HG03558 (cell line): ENCODE measurements around the gene LIN9.
A peak's percentile ranks its signal among the peaks of the same experiment; 100 is the strongest.

Experiments used
- ATAC-seq: cut with Tn5 transposase; IDR thresholded peaks from one replicate; pipeline ENCODE4 v1.9.1; 2021; ENCODE audit warnings: moderate number of reproducible peaks; ENCODE audit not compliant: unreplicated experiment; ENCODE audit errors: extremely low read depth

Gene LIN9

DNA sequence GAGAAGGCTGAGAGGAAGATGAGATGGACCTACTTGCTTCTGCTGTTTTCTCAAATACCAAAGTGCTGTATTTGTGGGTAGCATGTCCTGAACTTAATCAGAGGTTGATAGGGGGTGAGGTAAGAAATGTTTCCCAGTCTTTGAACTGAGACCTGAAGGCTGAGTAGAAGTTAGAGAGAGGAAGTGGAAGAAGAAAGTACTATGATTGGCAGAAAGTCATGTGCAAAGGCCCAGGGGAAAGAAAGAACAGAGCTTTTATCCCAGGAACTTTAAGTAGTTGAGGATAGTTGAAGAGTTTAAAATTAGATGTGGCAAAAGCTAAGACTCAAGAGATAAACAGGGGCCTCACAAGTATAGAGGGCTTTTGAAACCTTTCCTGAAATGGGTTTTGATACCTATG, 15.5 kb upstream of the LIN9 start:
- ATAC-seq: no peak

DNA sequence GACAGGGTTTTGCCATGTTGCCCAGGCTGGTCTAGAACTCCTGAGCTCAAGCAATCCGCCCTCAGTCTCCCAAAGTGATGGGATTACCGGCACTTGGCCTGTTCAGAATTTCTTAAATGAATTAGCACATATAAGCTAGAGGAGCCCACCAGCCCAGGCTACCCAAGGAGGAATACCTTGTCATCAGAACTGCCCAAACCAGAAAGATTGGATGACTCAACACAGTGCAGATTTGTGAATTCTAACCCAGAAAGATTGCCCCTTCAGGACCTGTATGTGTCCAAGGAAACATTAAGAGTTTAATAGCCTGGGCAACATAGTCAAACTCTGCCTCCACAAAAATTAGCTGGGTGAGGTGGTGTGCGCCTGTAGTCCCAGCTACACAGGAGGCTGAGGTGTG, 14.0 kb upstream of the LIN9 start:
- no peak for ATAC-seq

- ATAC-seq: no peak
These were observed 12.0 kb upstream of the LIN9 start for GRCh38 chr1:226320930-226321329.

DNA sequence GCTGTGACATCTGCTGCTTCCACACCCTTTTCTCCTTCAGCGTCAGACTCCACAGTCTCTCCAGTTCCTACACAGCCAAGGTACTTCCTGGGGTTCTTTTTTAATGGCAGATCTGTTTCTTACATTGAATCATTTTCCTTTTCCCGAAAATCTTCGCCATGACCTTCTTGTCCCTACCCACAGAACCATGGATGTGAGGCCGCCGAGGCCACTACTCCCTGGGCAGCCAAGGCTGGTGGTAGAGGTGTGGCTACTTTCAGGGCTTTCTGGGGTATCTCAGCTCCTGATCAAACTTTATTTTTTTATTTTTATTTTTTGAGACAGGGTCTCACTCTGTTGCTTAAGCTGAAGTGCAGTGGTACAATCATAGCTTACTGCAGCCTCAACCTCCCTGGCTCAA, 9.5 kb upstream of the LIN9 start:
- ATAC-seq: no peak

- no peak for ATAC-seq
These were observed 5.1 kb upstream of the LIN9 start for GRCh38 chr1:226314055-226314454.

DNA sequence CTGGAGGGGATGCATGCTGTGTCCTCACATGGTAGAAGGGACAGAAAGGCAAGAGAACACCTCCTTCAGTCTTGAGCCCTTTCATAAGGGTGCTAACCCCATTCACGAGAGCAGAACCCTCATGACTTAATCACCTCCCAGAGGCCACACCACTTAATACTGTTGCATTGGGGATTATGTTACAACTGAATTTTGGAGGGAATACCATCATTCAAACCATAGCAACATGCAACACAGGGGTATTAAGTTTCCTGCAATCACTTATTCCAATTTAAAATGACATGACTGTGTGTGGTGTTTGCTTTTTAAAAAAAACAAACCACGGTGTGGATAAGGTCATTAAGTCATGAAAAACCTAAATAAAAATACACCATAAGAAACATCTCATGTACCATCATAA, 3.1 kb upstream of the LIN9 start:
- no peak for ATAC-seq

DNA sequence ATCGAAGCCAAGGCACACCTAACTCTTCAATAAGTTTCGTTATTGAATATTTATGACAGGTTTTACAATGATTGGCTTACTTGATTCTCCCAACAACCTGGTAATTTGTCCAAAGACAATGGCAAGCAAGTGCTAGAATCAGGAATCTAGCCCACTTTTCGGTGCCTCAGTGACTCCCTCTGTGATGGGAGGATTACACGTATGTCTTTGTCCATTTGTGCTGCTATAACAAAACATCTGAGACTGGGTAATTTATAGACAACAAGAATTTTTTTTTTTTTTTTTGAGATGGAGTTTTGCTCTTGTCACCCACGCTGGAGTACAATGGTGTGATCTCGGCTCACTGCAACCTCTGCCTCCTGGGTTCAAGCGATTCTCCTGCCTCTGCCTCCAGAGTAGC, 2.4 kb upstream of the LIN9 start:
- no peak for ATAC-seq

GRCh38 chr1:226310637-226311195, 1.8 kb upstream of the LIN9 start:
- ATAC-seq: no peak

GRCh38 chr1:226310245-226310540, 1.2 kb upstream of the LIN9 start:
- ATAC-seq: no peak

- peak; percentile 31 for ATAC-seq
These were observed 657 bp upstream of the LIN9 start for GRCh38 chr1:226309398-226310244.

DNA sequence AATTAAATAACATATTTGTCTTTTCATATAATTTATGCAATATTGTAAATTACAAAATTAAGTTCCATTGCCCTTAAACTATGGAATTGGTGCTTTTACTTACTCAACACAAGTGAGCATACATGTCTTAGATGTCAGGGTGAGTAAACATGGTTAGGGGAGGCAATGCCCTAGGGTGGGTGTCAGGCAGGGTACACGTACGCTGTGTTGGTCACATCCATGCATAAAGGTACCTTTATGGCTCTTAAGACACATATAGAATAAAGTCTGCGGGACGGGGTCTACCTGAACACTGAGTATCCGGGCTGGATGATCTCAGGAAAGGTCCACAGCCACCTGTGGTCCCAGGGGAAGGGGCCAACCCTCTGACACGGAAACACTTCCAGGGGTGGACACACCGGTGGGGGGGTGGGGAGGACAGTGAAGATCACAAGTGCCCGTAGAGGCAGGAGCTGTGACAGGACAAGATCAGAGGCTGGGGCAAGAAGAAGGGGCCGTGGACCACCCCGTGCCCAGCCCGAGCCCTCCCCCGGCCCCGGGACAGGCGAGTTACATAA, 720 bp downstream of the LIN9 start:
- no peak for ATAC-seq

DNA sequence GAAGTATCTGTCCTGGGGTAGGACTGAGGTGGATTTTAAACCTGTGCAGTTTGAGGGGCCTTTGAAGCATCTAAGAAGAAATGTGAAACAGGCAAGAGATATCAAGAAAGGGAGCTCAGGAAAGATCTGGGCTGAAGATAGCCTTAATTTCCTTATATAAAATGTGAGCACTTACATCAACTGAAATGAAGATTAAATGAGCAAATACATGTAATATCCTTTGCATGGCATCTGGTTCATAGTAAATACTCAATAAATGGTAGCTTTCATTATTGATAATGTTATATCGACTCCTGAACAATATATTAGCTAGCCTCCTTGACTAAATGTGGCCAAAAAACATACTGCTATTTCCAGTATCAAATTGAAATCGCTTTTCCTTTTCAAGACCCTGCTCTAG, 2.5 kb downstream of the LIN9 start:
- ATAC-seq: no peak

DNA sequence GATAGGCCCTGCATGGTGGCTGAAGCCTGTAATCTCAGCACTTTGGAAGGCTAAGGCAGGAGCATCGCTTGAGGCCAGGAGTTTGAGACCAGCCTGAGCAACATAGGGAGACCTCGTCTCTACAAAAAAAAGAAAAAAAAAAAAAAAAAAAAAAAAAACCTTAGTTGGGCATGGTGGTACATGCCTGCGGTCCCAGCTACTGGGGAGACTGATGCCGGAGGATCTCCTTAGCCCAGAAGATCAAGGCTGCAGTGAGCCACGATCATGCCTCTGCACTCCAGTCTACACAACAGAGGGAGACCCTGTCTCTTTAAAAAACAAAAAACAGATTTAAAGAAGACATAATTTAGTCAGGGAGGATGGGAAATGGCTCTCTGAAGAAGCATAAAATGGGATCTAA, 3.8 kb downstream of the LIN9 start:
- ATAC-seq: no peak

DNA sequence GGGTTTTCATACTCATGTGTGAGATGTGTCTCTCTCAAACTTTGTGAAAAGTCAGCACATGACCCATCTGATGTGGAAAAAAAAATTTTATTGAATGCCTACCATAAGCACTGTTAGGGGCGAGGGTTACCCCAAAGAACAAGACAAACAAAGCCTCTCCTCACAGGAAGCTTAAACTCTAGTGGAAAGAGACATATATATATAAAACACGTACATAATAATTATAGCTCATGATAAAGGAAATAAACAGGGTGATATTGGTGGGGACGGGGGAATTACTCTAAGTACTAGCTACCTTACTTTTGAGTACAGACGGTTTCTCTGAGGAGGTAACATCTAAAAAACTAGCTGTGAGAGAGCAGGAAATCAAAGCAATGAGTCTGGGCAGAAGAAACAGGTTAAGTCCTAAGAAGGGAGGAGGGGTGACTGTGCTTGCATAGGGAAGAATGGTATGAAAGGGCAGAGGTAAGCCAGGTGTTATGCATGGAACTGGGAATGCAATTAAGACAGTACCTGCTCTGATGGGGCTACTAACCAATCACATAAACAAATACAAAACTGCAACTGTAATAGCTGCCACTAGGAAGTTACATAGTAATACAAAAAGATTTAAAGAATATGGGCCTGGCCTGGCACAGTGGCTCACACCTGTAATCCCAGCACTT, 4.5 kb downstream of the LIN9 start:
- ATAC-seq: no peak

DNA sequence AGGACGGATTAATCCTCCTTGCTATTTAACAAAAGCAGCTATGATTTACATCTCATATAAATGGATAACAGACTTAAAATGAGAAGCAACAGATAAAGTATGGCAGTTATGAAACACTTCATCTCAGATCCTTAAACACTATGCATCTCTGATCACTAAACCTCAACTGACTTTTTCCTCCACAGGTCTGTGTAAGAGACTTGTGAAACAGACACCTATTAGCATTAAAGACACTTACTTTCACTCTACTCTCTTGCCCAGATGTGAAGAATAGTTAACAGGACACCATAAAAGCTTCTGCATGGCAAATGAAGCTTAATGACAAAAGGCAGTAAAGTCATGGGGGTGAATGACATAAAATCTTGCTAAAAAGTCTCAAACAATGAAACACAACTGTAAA, 6.2 kb downstream of the LIN9 start:
- ATAC-seq: no peak

GRCh38 chr1:226296911-226297310, 12.1 kb downstream of the LIN9 start:
- no peak for ATAC-seq

GRCh38 chr1:226293553-226293920, 15.4 kb downstream of the LIN9 start:
- ATAC-seq: no peak

GRCh38 chr1:226292874-226293552, 16.0 kb downstream of the LIN9 start:
- no peak for ATAC-seq

- ATAC-seq: no peak
These were observed 21.4 kb downstream of the LIN9 start for GRCh38 chr1:226287587-226287986.

DNA sequence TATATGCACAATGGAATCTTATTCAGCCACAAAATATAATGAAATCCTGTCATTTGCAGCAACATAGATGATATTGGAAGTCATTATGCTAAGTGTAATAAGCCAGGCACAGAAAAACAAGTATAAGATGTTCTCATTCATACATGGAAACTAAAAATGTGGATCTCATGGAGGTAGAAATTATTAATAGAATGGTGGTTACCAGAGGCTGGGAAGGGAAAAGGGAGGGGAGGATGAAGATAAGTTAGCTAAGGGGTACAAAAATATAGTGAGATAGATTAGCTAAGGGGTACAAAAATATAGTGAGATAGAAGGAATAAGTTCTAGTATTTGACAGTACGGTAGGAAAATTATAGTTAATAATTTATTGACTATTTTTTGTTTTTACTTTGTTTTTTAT, 27.9 kb downstream of the LIN9 start:
- ATAC-seq: no peak

DNA sequence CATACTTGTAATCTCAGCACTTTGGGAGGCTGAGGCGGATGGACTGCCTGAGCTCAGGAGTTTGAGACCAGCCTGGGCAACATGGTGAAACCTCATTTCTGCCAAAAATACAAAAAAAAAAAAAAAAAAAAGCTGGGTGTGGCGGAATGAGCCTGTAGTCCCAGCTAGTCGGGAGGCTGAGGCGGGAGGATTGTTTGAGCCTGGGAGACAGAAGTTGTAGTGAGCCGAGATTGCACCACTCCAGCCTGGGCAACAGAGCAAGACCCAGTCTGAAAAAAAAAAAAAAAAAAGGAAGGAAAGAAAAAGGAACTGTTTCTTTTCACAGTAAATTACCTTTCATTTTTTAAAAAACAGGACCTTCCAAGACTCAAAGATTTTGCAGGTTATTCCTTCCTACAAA, 29.5 kb downstream of the LIN9 start:
- ATAC-seq: no peak
